OCI-M1 (cell line): ENCODE results near the gene CDC14A.

Source experiments
- DNase-seq: peaks from one replicate; lab custom pipeline; 2025; lab: John Stamatoyannopoulos, UW

The CDC14A gene

DNA sequence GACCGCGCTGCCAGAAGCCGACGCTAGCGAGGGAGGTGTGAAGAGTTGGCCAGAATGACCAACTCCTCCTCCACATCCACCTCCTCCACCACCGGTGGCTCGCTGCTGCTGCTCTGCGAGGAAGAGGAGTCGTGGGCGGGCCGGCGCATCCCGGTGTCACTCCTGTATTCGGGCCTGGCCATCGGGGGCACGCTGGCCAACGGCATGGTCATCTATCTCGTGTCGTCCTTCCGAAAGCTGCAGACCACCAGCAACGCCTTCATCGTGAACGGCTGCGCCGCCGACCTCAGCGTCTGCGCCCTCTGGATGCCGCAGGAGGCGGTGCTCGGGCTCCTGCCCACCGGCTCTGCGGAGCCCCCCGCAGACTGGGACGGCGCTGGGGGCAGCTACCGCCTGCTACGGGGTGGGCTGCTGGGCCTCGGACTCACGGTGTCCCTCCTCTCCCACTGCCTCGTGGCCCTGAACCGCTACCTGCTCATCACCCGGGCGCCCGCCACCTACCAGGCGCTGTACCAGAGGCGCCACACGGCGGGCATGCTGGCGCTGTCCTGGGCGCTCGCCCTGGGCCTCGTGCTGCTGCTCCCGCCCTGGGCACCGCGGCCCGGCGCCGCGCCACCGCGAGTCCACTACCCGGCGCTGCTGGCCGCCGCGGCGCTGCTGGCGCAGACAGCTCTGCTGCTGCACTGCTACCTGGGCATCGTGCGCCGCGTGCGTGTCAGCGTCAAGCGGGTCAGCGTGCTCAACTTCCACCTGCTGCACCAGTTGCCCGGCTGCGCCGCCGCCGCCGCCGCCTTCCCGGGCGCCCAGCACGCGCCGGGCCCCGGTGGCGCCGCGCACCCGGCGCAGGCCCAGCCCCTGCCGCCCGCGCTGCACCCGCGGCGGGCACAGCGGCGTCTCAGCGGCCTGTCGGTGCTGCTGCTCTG lies 186.9 kb downstream of the CDC14A start:
- no peak for DNase-seq

DNA sequence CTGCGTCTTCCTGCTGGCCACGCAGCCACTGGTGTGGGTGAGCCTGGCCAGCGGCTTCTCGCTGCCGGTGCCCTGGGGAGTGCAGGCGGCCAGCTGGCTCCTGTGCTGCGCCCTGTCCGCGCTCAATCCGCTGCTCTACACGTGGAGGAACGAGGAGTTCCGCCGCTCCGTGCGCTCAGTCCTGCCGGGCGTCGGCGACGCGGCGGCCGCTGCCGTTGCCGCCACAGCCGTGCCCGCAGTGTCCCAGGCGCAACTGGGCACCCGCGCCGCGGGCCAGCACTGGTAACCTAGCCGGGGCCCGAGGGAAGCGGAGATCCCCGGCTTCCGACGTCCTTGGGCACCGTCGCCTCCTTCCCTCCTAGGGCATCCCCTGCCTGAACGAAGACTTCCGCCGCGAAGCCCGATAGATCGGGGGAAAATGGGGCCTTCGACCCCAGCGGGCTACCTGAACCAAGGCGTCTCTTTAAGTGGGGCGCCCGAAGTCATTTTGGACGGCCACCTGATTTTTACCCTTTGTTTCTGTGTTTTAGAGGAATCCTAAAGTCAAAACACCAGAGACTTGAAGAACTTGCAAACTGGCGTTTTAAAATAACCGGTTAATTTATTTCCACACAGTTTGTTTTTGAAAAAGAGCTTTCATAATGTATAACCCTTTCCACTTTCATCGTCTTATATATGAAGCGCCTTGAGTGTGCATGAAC lies 187.7 kb downstream of the CDC14A start:
- no peak for DNase-seq

DNA sequence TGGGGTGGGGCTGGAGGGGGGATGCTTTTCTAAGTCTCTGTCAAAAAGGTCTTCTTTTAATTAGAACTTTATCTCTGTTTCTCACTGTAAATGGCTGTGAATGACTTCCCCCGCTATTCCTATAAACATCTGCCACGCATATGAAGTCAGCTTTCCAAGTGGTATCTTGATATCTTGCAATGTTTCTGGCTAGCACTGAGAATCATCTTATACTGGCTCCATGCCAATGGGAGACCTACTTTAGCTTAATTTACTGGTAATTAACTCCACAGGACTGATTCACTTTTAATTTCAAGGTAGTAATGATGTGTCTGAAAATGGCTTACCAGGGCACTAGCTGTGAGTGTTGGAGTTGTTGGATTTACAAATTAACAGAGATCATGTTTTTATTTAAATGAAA lies 190.0 kb downstream of the CDC14A start:
- no peak for DNase-seq

DNA sequence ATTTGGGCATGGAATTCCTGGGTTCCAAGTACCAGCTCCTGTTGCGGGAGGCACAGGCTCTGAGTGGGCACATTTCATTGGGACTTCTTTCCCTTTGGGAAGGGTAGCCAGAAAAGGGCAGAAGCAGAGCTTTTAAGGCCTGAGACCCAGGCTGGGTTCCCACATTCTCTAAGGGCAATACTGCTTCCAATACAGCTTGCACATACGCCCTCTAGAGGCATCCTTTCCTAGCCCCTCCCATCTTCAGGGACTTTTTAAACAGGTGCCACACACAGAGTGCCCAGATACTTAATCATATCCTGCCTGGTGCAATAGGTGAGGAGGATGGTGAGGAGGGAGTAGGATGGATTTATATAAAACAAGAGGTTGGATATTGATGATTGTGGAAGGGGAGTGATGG lies 191.3 kb downstream of the CDC14A start:
- DNase-seq: peak; percentile 65

DNA sequence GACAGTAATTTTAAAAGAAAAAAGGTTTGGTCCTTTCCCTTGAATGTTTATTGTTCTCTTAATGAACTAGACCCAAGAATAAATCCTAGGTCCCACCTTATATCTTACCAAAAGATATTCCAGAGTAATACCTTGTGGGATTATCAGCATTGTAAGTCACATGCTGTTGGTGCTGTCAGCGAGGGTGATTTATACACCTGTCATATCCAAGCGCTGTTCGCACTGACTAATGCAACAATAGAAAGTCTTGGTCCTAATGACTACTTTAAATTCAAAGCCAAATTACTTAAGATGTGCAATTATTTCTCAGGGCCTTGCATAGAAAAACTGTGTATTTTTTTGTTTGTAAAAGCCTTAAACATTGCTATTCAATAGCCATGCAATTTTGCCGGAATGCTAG lies 192.5 kb downstream of the CDC14A start:
- DNase-seq: no peak

DNA sequence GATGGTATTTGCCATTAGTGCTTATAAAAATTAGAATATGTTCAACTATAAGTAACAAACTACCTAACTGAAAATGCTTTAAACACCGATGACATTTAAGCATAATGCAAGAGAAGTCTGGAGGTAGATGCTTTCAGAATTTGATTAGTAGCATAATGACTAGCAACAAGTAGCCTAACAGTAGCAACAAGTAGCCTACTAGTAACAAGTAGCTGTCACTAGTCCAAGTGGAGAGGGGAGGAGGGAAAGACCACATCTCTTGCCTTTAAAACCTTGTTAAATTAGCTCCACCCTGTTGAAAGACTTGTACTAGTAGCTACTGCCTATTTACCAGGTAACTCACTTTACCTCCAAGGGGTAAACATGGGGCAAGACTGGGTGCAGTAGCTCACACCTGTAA lies 193.5 kb downstream of the CDC14A start:
- DNase-seq: no peak

DNA sequence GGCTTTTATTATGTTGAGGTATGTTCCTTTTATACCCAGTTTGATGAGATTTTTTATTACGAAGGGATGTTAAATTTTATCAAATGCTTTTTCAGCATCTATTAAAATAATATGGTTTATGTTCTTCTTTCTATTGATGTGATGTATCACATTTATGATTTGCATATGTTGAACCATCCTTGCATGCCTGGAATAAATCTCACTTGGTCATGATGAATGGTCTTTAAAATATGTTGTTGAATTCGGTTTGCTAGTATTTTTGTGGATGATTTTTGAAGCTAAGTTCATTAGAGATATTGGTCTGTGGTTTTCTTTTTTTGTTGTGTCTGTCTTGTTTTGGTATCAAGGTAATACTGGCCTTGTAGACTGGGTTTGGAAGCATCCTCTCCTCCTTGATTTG lies 199.7 kb downstream of the CDC14A start:
- no peak for DNase-seq

DNA sequence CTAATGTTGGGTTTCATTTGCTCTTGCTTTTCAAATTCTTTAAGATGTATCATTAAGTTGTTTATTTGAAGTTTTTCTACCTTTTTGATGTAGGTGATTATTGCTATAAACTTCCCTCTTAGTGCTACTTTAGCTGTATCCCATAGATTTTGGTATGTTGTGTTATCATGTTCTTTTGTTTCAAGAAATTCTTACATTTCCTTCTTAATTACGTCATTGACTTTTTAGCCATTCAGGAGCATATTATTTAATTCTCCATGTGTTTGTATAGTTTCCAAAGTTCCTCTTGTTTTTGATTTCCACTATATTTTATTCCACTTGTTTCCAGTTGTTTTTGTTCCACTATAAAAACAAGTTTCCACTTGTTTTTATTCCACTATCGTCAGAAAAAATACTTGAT lies 200.6 kb downstream of the CDC14A start:
- no peak for DNase-seq

DNA sequence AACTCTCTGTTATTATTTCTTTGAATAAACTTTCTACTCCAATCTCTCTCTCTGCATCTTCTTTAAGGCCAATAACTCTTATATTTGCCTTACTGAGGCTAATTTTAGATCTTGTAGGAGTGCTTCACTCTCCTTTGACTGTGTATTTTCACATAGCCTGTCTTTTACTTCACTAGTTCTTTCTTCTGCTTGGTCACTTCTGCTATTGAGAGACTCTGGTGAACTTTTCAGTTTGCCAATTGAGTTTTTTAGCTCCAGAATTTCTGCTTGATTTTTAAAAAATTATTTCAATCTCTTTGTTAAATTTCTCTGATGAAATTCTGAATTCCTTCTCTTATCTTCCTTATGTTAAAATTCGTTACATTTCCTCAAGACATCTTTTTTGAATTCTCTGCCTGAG lies 203.9 kb downstream of the CDC14A start:
- DNase-seq: no peak

DNA sequence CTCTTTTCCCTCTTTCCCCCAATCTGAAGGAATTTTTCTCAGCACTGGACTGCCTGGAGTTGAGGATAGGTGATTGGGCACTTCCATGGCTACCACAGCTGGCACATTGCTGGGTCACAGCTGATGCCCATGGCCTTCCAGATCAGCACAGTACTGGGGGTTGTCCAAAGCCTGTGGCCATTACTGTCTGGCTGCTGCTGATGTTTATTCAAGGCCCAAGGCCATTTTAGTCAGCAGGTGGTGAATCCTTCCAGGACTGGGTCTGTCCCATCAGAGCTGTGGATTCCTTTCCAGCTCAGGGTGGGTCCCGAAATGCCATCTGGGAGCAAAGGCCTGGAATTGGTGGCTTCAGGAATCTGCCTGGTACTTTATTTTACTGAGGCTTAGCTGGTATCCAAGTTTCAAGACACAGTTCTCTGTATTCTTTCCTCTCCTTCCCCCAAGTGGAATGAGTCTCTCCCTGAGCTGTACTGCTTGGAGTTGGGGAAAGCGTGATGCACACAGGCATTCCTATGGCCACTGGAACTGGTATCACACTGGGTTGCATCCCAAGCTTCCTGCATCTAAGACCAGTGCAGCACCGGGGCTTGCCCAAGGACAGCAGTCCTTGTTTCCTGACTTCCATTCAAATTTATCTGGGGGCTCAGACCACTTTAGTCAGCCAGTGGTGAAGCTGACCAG lies 204.8 kb downstream of the CDC14A start:
- no peak for DNase-seq

DNA sequence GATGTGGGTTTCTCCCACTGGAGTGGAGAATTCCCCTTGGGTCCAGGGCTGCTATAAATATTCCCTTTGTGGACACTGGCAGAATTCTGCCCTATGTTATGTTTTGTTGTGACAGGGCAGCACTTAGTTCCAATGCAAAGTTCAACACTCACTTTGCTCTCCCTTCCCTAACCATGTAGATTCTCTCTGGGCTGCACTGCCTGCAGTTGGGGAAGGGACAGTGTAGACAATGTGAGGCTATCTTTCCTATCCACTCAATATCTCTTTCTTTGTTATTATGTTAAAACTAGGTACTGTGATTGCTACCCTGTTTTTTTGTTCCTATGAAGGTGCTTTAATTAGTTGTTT lies 205.3 kb downstream of the CDC14A start:
- DNase-seq: no peak

DNA sequence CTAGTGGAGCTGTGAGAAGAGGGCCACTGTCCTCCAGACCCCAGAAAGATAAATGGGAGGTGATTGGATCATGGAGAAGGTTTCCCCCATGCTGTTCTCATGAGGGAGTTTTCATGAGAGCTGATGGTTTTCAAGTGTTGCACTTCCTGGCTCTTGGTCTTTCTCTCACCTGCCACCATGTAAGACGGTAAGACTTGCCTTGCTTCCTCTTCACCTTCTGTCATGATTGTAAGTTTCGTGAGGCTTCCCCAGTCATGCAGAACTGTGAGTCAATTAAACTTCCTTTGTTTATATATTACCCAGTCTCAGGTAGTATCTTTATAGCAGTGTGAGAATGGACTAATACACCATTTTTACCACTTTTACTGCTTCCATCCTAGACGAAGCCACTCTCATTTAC lies 213.2 kb downstream of the CDC14A start:
- DNase-seq: no peak

DNA sequence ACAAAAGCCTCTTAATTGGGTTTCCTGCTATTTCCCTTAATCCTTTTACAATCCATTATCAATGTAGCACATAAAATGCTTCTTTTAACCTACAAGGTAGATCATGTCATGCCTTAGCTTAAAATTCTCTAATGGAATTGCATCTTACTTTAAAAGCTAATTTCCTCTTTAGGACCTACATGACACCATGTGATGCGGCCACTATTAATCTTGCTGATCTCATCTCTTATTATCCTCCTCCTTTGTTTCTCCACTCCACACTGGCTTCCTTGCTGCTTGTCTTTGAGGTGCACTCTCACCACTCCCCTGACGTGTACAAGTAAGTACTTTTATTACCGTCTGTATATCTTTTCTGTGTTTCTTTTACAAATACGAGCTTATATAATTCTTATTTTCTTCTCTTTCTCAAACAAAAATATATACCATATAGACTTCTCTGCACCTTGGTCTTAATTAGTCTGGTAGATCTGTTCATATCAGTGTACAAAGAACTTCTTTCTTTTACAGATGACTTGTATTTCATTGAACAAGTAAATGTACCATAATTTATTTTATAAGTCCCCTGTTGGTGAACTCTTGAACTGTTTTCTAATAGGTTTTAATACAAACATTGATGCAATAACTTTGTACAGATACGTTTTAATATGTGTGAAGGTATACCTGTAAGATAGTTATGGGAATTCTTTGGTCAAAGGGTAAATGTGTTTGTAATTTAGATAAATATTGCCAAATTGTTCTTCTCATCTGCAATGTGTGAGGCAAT lies 213.8 kb downstream of the CDC14A start:
- no peak for DNase-seq

DNA sequence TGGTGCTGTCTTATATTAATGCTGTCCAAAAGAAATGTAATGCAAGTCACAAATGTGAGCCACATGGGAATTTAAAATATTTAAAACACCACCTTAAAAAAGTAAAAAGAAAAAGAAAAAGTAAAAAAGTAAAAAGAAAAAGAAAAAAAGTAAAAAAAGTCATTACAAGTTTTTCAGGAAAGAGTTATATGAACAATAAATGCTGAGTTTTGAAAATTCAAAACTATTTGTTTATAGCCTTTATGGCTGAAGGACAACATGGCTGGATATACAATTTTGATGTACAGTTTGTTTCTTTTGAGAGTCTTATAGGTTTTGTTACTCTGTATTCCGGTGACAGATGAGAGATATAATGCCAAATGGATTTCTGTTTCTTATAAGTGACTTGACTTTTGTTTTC lies 214.8 kb downstream of the CDC14A start:
- DNase-seq: no peak
